Osteocyte (in vitro differentiated cells): ENCODE results near the gene IL18R1. TPM values are rescaled to one million over a fixed set of nuclear protein-coding genes. Genes with fewer than 3 reads are reported as not detected.

Source experiments
- DNase-seq: peaks from one replicate; pipeline ENCODE4 v3.0.0; 2021; ENCODE audit warnings: mixed read lengths; ENCODE audit not compliant: unreplicated experiment; ENCODE audit errors: extremely low spot score
- H3K27ac Mint-ChIP-seq: one replicate; pipeline ENCODE4 v1.8.0; 2021; ENCODE audit warnings: mild to moderate bottlenecking, mixed read lengths; ENCODE audit not compliant: unreplicated experiment
- H3K27me3 Mint-ChIP-seq: one replicate; pipeline ENCODE4 v1.8.0; 2021; ENCODE audit warnings: mixed read lengths; ENCODE audit not compliant: unreplicated experiment
- H3K36me3 Mint-ChIP-seq: one replicate; pipeline ENCODE4 v1.8.0; 2021; ENCODE audit warnings: mixed read lengths; ENCODE audit not compliant: unreplicated experiment
- H3K4me1 Mint-ChIP-seq: one replicate; pipeline ENCODE4 v1.8.0; 2021; ENCODE audit warnings: mixed read lengths; ENCODE audit not compliant: unreplicated experiment
- H3K4me3 Mint-ChIP-seq: one replicate; pipeline ENCODE4 v1.8.0; 2021; ENCODE audit warnings: mild to moderate bottlenecking, moderate library complexity, mixed read lengths; ENCODE audit not compliant: unreplicated experiment
- H3K9me3 Mint-ChIP-seq: one replicate; pipeline ENCODE4 v1.8.0; 2021; ENCODE audit warnings: mixed read lengths; ENCODE audit not compliant: unreplicated experiment
- total RNA-seq: library from RNA; stranded (reverse); gene quantifications from 2 replicates; pipeline ENCODE4 v1.2.1, GENCODE V29; 2021
- TF ChIP-seq, protein P1 (sequence below): fragments of 200-600 bp; sonication (generic); IDR thresholded peaks from 2 replicates; pipeline ENCODE4 v1.5.0; 2021; ENCODE audit warnings: antibody characterized with exemption, mild to moderate bottlenecking, moderate library complexity

IL18R1 gene
- total RNA-seq, 1 donor from 2014 or later, result 0.38 TPM

DNA sequence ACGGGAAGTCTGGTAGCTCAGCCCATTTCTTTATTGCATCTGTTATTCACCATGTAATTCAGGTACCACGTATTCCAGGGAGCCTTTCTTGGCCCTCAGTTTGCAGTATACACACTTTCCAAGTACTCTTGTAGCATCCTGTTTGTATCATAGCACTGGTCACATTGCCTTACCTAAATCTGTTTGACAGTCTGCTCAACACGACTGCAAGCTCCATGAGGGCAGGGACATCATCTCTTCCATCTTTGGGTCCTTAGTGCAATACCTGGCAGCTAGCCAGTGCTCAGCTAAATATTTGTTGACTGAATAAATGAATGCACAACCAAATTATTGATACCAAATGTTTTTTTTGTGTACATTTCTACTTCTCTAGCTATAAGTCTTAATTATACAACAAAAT is 11.2 kb upstream of the IL18R1 start:
- DNase-seq, result no peak
- no peak overlapping the region for H3K4me3 Mint-ChIP-seq
- TF ChIP-seq, protein P1, sequence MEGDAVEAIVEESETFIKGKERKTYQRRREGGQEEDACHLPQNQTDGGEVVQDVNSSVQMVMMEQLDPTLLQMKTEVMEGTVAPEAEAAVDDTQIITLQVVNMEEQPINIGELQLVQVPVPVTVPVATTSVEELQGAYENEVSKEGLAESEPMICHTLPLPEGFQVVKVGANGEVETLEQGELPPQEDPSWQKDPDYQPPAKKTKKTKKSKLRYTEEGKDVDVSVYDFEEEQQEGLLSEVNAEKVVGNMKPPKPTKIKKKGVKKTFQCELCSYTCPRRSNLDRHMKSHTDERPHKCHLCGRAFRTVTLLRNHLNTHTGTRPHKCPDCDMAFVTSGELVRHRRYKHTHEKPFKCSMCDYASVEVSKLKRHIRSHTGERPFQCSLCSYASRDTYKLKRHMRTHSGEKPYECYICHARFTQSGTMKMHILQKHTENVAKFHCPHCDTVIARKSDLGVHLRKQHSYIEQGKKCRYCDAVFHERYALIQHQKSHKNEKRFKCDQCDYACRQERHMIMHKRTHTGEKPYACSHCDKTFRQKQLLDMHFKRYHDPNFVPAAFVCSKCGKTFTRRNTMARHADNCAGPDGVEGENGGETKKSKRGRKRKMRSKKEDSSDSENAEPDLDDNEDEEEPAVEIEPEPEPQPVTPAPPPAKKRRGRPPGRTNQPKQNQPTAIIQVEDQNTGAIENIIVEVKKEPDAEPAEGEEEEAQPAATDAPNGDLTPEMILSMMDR, result no peak
- H3K27ac Mint-ChIP-seq, result no peak overlapping the region
- no peaks in the 10 kb centered on the region for H3K9me3 Mint-ChIP-seq
- H3K27me3 Mint-ChIP-seq, result peaks cover 35% of the 10 kb centered on the region
- H3K4me1 Mint-ChIP-seq, result no peaks in the 10 kb centered on the region
- no peaks in the 10 kb centered on the region for H3K36me3 Mint-ChIP-seq

DNA sequence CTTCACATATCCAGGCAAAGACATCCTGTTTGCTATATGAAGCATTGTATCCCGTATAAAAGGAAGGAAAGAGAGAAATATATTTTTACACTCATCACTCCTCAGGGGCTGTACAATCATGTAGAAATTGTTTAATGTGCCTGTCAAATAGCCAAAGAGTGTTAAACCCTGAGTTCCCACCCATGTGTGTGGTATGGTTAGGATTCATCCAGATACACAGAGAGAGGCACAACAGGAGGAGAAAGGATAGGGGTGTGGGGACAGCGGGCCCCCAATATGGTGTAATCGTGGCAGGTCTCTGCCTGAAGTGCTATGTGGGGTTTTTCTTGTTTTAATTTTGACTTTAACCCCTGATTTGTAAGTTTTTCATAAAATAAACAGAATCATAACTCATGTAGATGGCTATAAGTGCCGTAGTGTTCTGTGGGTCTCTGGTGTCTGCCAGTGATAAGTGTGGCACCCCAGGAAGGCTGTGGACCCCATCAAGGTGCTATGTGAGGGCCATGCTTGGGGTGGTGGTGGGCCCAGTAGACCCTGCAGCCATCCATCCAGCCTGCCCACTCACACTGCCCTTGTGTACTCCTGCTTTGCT is 10.2 kb upstream of the IL18R1 start:
- no peak for DNase-seq
- Mint-ChIP-seq H3K9me3 (no peaks in the 10 kb centered on the region), H3K27me3 (peaks cover 44% of the 10 kb centered on the region), H3K4me3 (no peak overlapping the region), H3K4me1 (no peaks in the 10 kb centered on the region), H3K36me3 (no peaks in the 10 kb centered on the region), H3K27ac (no peak overlapping the region)
- TF ChIP-seq, protein P1, result no peak

DNA sequence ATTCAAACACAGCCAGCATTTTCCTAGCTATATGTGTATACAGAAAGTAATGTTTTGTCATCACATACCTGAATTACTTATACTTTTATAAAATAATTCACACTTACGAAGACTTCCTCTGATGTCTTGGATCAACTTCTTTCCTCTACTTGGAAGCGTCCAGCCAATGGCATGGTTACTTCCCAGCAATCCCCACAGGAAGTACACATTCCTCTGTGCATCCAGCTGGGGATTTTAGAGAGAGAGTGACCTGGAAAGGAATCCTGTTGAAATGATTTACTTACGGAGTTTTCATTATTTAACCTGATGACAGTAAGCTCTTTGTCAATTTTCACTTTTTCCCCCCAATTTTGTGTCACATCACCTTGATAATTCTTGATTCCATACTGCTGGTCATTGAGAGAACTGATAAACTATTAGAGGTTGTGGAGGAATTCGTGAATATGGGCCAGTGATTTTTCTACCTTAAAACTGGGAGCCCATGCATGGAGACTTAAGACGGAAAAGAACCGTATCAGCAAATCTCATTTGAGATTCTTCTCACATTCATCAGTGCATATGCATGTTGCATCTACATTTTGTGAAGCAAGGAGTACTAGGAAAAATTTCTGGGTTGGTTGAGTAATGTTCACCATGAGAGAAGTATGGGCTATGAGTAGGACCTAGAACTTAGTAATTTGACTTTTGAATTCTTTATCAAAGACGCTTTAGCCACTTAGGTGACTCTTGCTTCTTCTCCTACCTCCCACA is 9.0 kb upstream of the IL18R1 start:
- peaks cover 50% of the 10 kb centered on the region for H3K27me3 Mint-ChIP-seq
- no peak for DNase-seq
- no peaks in the 10 kb centered on the region for H3K9me3 Mint-ChIP-seq
- H3K36me3 Mint-ChIP-seq, result no peaks in the 10 kb centered on the region
- no peak overlapping the region for H3K27ac Mint-ChIP-seq
- TF ChIP-seq, protein P1, result no peak
- H3K4me3 Mint-ChIP-seq, result no peak overlapping the region
- H3K4me1 Mint-ChIP-seq, result no peaks in the 10 kb centered on the region

DNA sequence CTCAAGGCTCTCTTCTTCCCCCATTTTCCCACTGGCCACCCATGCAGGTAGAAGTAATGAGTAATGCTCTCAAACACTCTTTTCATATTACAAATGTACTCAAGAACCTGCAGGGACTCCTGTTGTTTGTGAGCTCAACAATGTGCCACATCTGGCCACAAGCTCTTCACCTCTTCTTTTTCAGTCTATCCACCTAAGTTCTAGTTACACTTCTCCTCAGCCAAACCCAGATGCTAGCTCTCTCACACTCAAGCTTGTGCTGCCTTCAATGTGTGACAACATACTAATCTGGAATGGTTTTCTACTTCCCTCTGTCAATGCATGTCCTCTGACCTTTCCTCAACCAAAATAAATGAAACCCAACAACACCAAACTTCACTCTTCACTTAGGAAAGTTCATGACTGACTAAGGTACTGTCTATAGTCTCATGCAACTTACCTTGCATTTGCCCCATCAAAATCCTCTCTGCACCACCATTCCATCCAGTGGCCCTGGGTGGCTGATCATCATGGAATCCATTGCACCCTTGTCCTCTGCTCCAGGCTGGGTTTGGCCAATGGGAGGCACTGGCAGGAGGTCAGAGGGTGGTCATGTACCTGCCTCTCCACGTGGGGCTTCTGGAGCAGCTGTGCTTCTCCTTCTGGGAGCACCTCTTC is 5.3 kb upstream of the IL18R1 start:
- no peaks in the 10 kb centered on the region for H3K9me3 Mint-ChIP-seq
- no peaks in the 10 kb centered on the region for H3K36me3 Mint-ChIP-seq
- H3K27ac Mint-ChIP-seq, result no peak overlapping the region
- no peak overlapping the region for H3K4me3 Mint-ChIP-seq
- H3K4me1 Mint-ChIP-seq, result peaks cover 1% of the 10 kb centered on the region
- peaks cover 72% of the 10 kb centered on the region for H3K27me3 Mint-ChIP-seq
- TF ChIP-seq, protein P1, result no peak
- DNase-seq, result no peak

DNA sequence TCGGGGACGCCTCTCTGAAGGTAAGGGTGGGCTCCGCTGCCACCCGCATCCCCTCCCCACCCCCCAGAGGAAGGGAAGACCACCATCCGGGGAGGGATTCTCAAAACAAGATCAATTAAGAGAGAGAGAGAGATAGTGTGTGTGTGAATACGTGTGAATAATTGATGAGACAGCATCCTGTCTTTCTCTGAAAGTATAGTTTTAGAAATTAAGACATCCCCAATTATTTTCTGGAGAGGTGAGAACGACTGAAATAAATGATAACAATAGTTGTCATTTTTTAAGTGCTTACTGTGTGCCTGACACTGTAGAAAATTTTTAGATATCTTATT is 751 bp downstream of the IL18R1 start:
- no peak for DNase-seq

More for the DNA sequence above, 751 bp downstream of the IL18R1 start:
- peak overlapping the region; percentile 65 for H3K4me3 Mint-ChIP-seq
- no peaks in the 10 kb centered on the region for H3K9me3 Mint-ChIP-seq
- no peaks in the 10 kb centered on the region for H3K36me3 Mint-ChIP-seq
- no peak overlapping the region for H3K27ac Mint-ChIP-seq
- H3K27me3 Mint-ChIP-seq, result peaks cover 52% of the 10 kb centered on the region
- TF ChIP-seq, protein P1, result no peak
- H3K4me1 Mint-ChIP-seq, result peaks cover 7% of the 10 kb centered on the region
